Measurements from ENCODE around the gene CFD.
"Not testable (repeated sequence)": the region's sequence is repeated elsewhere in the genome, so short reads cannot be mapped to it uniquely, and the experiment has no call there.

The CFD gene

GRCh38 chr19:871446-872265 is 12.2 kb downstream of the CFD start:
- DNase-seq (ENCODE audit: low read depth in 3 of 3), result no peak

DNA sequence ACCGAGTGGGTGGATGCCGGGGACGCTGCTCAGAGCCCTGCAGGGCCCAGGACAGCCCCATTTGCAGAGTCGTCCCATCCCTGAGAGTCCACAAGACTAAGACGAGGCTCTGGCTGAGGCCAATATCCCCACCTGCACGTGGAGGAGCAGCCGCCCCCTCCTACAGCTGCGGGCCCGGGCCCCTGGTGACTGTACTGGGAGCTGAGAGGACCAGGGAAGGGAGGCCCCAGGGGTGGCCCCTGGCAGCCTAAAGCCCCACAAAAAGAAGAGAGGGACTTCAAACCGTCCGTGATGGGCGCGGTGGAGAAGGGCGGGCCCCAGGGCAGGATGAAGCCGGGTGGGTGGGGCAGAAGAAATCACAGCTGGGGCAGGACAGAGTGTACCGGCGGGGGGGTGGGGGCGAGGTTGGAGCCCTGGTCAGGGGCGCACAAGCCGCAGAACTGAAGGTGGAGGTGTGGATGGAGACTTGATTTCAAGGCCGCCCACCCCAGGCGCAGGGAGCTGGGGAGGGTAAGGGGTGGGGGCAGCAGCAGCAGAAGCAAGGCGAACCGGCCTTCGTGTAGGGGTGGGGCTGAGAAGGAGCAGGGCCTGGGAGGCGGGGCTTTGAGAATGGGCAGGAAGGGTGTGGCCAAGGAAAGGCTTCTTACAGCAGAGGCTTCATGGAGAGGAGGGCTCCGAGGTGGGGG is 12.9 kb downstream of the CFD start:
- peak; percentile 62 to 81 (median 77) for DNase-seq (ENCODE audit: low read depth in 3 of 3)

DNA sequence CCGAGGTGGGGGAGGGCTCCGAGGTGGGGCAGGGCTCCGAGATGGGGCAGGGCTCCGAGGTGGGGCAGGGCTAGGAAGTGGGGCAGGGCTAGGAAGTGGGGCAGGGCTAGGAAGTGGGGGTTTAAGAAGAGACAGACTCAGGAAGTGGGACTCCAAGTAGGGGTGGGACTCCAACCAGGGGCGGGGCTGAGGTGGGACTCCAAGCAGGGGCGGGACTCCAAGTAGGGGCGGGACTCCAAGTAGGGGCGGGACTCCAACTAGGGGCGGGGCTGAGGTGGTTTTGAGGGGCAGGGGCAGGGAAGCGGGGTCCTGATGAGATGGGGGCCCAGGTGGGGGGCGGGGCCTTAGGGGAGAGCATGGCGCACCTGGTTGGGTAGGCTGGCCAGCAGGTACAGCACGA is 13.6 kb downstream of the CFD start:
- DNase-seq (ENCODE audit: low read depth in 3 of 3), result peak; percentile 37 to 73 (median 54)

DNA sequence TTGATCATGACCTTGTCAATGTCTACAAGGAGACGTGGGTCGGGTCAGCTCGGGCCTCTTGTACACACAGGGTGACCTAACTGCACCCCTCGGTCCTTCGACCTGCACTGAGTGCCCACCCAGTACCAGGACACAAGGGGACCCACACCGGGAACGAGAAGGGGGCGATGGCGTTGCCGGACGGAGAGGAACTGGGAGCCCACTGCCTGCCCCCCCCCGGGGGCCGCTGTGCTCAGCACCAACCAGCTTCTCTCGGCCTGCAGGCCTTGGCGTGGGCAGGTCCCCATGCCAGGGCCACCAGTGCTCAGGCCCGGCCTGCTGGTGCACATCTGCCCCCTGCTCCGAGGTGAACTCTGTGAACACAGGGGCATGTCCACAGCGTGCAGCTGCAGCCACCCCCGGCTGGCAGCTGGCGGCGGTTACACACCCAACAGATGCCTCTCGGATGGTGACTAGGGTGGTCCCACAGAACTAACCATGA is 14.1 kb downstream of the CFD start:
- DNase-seq (ENCODE audit: low read depth in 3 of 3), result no peak

DNA sequence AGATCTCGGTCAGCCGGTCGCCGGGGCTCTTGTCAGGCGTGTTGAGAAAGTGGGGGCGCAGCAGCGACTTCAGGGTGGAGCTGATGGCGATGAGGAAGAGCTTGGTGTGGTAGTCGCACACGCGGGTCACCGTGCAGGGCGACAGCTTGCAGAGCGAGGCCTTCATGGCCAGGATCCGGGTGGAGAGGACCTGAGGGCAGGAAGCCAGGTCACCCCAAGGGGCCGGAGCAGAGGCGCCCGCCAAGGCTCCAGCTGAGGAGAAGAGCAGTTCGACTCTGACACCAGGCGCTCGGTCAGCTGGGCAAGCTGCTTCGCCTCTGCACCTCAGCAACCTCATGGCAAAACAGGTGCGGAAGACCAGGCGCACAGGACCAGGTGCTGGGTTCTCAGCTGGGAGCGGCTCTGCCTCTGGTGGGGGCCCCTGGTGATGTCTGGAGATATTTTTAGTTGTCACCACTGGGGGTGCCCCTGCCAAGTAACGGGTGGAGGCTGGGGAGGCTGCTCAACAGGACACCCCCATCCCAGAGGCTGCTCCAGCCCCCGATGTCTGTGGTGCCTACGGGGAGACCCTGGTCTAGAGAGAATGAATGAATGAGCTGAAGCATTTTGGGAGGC is 15.9 kb downstream of the CFD start:
- DNase-seq (ENCODE audit: low read depth in 3 of 3), result no peak

DNA sequence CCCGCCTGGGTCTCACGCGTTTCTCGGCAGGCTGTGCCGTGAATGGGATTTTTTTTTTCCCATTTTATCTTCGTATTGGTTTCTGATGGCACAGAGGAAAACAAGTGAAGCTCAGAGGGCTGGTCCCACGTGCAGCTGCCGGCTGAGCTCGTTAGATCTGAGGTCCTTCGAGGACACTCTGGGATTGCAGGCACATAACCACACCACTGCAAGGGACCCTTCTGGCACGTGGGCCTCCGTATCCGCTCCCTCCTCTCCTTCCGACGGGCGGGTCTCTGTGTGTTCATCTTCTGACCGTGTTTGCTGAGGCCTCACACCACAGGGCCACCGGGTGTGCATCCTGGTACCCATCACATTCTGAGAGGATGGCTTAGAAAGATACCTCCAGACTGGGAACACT is 16.6 kb downstream of the CFD start:
- no peak for DNase-seq (ENCODE audit: low read depth in 3 of 3)

GRCh38 chr19:876780-877314 is 17.4 kb downstream of the CFD start:
- DNase-seq (ENCODE audit: low read depth in 3 of 3), result no peak

- not testable (repeated sequence) for DNase-seq (ENCODE audit: low read depth in 3 of 3)
Observed at GRCh38 chr19:877992-878660, 18.7 kb downstream of the CFD start.

- DNase-seq (ENCODE audit: low read depth in 3 of 3), result not testable (repeated sequence)
Observed at GRCh38 chr19:878751-879561, 19.5 kb downstream of the CFD start.

- DNase-seq (ENCODE audit: low read depth in 3 of 3), result no peak
Observed at GRCh38 chr19:879711-880438, 20.4 kb downstream of the CFD start.

GRCh38 chr19:881385-882071 is 22.1 kb downstream of the CFD start:
- DNase-seq (ENCODE audit: low read depth in 3 of 3), result no peak

DNA sequence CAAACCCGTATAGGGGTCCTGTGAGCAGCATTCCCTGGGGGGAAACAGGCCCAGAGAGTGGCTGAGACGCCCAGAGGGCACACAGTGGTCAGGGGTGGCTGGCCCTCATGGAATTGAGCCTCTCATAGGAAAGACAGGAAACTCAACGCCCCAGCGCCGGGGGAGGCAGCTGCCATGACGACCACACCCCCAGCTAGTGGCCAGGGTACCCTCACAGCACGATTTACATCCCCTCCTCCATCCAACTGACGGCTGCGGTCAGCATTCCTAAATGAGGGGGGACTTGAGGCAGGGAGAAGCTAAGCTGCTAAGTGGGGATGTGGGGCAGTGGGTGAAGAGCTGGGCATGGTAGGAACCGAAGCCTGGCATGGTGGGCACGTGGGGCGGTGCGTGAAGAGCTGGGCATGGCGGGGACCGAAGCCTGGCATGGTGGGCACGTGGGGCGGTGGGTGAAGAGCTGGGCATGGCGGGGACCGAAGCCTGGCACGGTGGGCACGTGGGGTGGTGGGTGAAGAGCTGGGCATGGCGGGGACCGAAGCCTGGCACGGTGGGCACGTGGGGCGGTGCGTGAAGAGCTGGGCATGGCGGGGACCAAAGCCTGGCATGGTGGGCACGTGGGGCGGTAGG is 23.5 kb downstream of the CFD start:
- DNase-seq (ENCODE audit: low read depth in 3 of 3), result no peak

DNA sequence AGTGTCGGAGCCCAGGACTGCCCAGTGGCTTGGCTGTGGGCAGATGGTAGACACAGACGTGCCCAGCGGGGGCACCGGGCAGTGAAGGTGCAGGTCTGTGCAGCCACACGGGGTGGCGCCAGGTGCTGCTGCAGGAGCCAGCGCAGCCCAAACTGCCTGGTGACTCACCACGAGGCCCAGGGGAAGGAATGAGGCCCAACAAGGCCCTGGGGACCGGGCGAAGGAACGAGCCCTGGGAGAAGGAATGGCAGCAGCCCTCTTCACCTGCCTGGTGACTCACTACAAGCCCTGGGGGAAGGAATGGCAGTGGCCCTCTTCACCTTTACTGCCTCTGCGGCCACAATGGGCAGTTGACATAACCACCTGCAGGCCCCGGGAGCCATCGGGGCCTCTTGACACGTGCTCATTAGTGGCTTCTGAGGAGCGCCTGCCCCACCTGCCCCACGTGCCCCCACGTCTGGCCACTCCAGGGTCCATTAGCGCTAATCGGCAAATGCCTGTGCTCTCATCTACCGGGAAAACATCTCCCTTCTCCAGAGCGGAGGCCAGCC is 24.3 kb downstream of the CFD start:
- DNase-seq (ENCODE audit: low read depth in 3 of 3), result no peak

DNA sequence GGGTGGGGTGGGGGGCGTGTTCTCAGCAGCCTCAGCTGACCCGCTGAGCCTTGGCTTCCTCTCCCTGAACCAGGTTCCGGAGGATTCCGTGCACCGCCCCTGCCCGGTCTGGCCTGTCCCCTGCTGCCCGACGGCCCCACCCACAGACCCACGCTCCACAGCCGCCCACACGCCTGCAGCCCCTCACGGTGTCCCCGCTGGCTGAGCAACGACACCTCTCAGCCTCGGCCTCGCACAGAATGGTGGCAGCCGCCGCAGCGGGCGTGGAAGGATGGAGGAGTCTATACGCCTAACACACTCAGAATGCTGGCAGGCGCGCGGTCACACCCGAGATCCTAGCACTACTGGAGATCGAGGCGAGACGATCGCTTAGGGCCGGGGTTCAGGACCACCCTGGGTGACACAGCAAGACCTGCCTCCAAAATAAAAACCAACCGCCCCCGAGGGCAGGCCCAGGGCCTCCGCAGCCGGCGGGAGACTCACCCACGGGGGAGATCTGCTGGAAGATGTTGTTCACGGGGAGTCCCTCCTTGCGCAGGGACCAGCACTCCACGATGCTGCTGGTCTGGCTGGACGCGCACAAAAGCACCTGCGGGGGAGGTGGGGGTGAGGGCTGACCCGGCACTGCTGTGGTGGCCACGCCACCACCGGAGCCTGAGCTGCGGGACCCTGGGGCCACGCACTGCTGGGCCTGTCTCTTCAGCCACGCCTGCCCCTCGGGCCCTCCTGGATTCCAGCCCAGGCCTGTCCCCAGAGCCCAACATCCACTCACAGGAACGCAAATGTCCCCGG is 25.2 kb downstream of the CFD start:
- no peak for DNase-seq (ENCODE audit: low read depth in 3 of 3)

- DNase-seq (ENCODE audit: low read depth in 3 of 3), result no peak
Observed at GRCh38 chr19:885536-886224, 26.2 kb downstream of the CFD start.

DNA sequence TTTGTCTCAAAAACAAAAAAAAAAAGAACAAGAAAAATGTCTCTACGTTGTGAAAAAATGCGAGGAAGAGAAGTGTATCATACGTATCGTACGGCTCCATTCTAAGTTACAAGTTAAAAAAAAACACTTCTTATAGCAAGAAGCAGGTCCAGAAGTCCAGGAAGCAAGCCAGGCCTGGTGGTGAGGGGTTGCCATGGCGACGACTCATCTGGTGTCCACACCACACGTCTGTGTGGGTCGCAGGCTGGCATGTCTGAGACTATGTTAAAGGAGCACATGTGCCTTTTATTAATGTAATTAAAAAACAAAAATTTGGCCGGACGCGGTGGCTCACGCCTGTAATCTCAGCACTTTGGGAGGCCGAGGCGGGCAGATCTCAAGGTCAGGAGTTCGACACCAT is 27.6 kb downstream of the CFD start:
- no peak for DNase-seq (ENCODE audit: low read depth in 3 of 3)

GRCh38 chr19:887599-887998 is 28.1 kb downstream of the CFD start:
- no peak for DNase-seq (ENCODE audit: low read depth in 3 of 3)
